LHCN-M2 (cell line): Measurements from ENCODE around the gene BRIP1. TPM values are rescaled to one million over a fixed set of nuclear protein-coding genes. Genes with fewer than 3 reads are reported as not detected.
"Not testable (repeated sequence)": the region's sequence is repeated elsewhere in the genome, so short reads cannot be mapped to it uniquely, and the experiment has no call there.

ENCODE experiments used
- DNase-seq: peaks from one replicate; pipeline ENCODE4 v3.0.0-alpha.2; 2012; ENCODE audit warnings: low read depth
- polyA plus RNA-seq: library from polyadenylated mRNA; unstranded; fragments of >200 nt; gene quantifications from one replicate; pipeline ENCODE4 v1.2.1, GENCODE V29; 2012; ENCODE audit warnings: missing spikeins
- total RNA-seq: library from RNA; depleted of rRNA; stranded (reverse); fragments of >200 nt; gene quantifications from 2 replicates; pipeline ENCODE4 v1.2.3, GENCODE V29; 2014; rRNA removed

Gene BRIP1
- total RNA-seq = 15.7 and 17.0 TPM in 2 replicates
- 2.1 TPM for polyA plus RNA-seq

DNA sequence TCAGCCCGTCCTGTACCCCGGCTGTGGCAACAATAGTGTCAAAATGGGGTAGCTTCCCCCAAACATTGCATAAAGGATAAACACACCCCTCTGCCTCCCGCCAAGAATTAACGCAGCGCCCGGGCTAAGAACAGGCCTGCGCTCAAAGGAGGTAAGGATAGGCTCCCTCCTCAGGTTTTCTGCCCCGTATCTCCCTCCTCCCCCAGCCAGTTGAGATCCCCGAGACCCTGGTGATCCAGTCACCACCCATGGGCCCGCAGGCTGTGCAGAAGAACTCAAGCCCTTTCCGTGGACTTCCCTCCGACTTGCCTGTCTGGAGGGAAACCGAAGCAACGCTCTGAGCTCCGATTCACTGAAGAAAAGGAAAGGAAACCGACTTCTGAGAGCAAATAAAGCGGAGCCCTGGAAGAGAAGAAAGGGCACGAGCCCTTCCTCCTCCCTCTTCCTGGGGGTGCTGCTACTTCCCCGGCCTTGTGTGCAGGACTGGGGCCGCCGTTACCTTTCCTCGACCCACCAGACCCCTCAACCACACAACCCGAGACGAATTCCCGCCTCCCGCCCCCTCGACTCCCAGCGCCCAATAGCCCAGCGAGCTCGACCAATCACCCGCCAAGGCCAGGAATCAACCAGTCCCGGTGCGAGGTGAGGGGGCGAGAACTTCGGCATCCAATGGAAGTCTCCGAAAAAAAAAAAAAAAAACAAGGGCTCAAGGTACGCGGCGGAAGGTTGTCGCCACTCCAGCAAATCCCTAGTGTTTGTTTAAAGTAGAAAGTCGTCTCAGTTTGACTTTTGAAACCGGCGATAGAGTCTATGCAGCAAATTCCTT, at the start of gene BRIP1:
Gene BRIP1 (minus strand): TSS at position 554 of the 826 bp plus-strand sequence. CDS start 1,989 bp downstream, outside the sequence.
- peak; percentile 93 for DNase-seq

- no peak for DNase-seq
Measured at GRCh38 chr17:61908292-61909037, 45.1 kb upstream of the BRIP1 start.

GRCh38 chr17:61907361-61907760, 44.0 kb upstream of the BRIP1 start:
- no peak for DNase-seq

DNA sequence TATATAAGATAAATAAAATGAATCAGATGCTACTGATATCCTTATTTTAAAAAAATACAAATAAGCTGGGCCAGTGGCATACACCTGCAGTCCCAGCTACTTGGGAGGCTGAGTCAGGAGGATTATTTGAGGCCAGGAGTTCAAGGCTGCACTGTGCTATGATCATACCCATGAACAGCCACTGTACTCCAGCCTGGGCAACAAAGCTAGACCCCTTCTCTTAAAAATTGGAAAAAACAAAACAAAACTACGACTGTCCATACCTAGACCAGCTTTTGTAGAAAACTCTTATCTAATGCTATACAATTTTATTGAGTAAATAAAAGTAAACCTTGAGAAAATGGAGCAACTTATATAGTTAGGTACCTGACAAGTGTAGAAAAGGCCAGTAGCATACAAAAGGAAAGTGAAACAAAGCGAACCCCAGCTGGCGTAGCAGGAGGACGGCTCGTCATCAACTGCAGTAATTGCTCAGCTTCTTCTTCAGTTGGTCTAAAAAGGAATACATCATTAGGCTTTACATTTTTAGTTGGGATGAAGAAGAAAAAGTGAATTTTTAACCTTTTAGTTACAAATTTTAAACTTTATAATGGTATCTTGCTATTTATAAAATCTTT, 40.9 kb upstream of the BRIP1 start:
- no peak for DNase-seq

DNA sequence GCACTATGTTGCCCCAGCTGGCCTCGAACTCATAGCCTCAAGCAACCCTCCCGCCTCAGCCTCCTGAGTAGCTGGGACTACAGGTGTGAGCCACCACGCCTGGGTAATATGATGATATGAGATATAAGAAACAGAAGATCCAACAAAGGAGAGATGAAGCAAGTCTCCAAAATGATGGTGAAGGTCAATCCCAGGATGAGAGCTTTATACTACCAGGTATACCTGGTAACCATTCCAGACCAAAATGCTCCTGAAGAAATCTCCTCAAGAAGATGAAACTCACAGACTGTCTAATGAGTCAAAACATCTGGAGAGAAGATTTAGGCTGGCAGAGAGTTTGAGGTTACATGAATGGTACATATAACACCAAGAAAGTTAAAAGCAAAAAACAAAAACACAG, 39.9 kb upstream of the BRIP1 start:
- DNase-seq = no peak

DNA sequence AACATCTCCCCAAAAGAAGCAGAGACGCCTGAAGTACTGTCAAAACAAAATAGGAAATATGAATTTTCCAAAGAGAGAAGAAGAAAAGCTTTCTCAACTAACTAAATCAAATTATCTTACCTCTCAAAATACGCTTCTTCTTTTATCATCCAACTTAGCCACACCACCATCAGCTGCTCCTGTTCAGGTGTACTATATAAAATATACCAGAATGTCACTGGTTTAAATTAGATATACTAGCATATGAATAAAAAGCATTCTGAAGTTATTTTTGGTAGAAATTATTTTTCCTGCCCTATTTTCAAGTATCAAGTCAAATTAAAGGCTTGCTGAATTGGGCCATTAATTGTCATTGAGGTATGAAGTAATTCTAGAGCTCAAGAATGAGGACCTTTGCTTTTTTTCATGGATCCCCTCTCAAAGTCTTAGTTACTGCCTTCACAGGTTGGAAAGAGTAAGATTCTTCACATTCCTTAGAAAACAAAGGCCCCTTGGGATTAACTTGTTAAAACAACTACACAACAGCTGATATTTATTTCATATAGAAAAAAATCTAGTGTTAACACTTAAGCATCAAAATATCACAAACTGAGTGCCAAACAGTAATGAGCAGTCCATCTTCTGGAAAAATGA, 34.3 kb upstream of the BRIP1 start:
- peak; percentile 4 for DNase-seq

DNA sequence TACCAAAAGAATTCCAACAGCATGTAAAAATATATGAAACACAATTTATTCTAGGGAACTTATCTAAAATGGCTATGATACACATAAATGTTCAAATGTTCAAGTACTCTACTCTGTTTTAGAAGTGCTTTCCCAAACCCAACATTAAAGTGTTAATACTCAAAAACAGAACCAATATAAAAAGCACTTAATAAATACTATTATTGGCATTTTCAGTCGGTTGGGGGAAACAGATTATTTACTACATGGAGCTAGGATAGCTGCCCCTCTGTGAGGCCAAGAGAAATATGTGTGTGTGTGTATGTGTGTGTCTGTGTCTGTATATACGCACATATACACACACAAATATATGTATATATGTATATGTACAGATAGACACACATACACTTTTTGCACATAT, 32.1 kb upstream of the BRIP1 start:
- no peak for DNase-seq

DNA sequence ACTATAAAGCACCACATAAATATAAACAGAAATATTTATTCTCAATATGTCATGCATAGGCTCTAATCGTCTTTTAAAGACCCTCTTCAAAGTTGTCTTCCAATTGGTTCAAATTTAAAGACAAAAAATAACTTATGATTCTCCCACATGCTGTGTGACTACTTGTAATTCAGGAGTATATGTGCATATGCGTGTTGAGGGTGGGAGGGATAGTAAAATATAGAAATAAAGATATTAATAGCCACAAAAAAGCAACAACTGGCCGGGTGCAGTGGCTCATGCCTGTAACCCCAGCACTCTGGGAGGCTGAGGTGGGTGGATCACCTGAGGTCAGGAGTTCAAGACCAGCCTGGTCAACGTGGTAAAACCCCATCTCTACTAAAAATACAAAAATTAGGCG, 31.0 kb upstream of the BRIP1 start:
- not testable (repeated sequence) for DNase-seq

- DNase-seq = not testable (repeated sequence)
Measured at GRCh38 chr17:61887733-61888132, 24.4 kb upstream of the BRIP1 start.

DNA sequence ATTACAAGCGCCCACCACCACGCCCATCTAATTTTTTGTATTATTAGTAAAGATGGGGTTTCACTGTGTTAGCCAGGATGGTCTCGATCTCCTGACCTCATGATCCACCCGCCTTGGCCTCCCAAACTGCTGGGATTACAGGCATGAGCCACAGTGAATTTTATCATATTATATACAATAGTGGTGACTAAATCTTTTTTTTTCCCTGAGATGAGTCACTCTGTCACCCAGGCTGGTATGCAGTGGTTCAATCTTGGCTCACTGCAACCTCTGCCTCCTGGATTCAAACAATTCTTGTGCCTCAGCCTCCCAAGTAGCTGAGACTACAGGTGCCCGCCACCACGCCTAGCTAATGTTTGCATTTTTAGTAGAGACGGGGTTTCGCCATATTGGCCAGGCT, 22.5 kb upstream of the BRIP1 start:
- DNase-seq = peak; percentile 38

DNA sequence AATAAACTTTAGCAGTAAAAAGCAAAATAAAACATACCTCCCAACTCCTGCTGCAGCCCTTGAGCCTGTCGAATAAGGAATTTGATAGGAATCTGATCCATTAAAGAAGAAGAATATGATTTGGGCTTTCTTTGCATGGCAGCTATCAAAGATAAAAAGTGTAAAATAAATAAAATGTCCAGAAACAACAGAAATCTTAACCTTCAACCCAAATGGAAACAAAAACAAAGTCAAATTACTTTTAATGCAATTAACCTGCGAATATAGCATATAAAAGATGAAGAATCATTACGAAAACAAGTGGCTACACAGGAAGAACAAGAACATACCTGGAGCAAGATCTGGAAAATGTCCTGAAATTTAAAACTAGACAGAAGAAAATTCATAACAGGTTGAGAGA, 21.5 kb upstream of the BRIP1 start:
- DNase-seq = no peak

- no peak for DNase-seq
Measured at GRCh38 chr17:61880589-61881102, 17.3 kb upstream of the BRIP1 start.

DNA sequence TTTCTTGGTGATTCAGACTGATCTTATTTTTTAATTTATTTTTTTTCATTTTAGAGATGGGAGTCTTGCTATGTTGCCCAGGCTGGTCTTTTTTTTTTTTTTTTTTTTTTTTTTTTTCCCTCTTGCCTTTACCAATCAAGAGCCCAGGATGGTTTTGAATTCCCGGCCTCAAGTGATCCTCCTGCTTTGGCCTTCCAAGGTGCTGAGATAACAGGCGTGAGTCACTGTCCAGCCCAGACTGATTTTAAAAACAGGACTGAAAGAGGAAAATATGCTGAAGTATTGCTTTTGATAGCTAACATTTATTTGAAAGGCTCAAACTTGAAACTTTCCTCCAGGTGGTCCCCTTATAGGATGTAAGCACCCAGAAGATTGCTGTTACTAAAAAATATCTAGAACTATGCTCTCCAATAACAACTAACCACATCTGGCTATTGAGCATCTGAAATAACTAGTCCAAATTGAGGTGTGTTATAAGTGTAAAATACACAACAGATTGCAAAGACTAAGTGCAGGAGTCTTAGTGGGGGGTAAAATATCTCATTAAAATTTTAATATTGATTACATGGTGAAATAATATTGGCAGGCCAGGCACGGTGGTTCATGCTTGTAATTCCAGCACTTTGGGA, 15.8 kb upstream of the BRIP1 start:
- DNase-seq = no peak

DNA sequence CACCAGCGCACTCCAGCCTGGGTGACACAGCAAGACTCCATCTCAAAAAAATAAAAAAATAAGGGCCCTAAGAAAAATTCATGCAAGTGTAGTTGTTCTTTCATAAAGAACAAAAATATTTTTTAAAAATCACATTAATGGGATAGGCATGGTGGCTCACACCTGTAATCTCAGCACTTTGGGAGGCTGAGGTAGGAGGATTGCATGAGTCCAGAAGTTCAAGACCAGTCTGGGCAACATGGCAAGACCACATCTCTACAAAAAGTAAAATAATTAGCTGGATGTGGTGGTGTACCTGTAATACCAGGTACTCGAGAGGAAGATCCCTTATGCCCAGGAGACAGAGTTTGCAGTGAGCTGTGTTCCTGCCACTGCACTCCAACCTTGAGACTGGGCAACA, 15.2 kb upstream of the BRIP1 start:
- DNase-seq = no peak

GRCh38 chr17:61877837-61878236, 14.5 kb upstream of the BRIP1 start:
- DNase-seq = no peak

DNA sequence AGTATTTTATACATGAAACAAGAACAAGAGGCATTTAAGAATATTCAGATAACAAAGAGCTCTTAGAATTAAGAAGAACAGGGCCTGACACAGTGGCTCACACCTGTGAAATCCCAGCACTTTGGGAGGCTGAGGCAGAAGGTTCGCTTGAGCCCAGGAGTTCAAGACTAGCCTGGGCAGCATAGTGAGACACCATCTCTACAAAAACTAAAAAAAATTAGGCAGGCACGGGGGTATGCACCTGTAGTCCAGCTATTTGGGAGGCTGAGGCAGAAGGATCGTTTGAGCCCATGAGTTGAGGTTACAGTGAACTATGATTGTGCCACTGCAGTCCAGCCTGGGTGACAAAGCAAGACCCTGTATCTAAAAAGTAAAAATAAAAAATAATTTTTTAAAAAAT, 12.5 kb upstream of the BRIP1 start:
- DNase-seq = no peak

DNA sequence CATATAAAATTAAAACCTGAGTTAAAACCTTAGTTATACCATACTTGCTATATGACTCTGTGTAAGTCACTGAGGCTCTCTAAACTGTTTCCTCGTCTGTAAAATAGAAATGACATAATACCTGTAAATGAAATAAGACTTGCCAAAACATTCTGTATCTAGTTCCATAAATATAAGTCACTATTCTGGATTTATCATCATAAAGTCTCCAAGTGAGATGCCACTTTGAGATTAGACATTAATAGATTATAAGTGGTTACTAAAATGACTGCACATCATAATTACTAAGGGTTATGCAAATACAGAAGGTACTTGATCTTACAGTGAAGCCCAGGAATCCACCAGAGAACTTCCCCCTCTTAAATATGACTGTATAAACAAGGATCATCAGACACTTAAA, 12.0 kb upstream of the BRIP1 start:
- DNase-seq = no peak

- DNase-seq = no peak
Measured at GRCh38 chr17:61874075-61874474, 10.7 kb upstream of the BRIP1 start.

GRCh38 chr17:61872099-61872498, 8.8 kb upstream of the BRIP1 start:
- DNase-seq = no peak

DNA sequence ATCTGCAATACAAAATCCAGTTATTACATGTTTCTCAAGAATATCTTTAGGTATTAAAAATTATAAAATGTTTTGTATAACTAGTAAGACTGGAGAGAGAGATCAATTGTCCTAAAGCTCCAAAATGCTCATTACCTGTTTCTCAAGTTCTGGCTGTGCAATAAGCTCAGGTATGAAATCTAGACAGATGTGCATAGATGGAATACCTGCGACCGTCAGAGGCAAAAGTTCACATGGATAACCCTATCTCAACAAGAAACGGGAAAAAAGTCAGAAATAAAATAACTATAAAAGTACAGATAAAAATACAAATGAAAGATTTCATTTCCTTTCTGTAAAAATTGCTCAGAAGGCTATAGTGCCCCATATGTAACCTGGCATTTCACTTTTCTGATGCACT, 5.8 kb upstream of the BRIP1 start:
- DNase-seq = no peak

DNA sequence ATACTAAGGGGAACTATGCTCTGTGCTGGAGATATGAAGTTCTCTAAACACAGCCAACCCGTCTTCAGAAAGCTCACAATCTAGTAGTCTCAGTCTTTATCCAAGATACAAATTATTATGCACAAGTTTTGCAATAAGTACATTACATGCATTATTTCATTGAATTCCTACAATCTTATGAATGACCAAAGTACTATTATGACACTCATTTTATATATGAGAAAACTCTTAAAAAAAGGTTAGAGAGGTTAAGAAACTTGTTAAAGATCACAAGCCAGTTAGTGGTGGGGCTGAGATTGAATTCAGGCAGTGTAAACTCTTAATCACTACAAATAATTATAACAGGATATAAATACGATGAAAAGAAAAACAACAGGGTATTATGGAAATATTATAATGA, 4.7 kb upstream of the BRIP1 start:
- DNase-seq = no peak
